ENCODE measurements around the gene AKAP6. TPM values are rescaled to one million over a fixed set of nuclear protein-coding genes. Genes with fewer than 3 reads are reported as not detected.

Gene AKAP6
- total RNA-seq, 2 experiments from 2014 or later: 0.13 to 0.72 TPM

DNA sequence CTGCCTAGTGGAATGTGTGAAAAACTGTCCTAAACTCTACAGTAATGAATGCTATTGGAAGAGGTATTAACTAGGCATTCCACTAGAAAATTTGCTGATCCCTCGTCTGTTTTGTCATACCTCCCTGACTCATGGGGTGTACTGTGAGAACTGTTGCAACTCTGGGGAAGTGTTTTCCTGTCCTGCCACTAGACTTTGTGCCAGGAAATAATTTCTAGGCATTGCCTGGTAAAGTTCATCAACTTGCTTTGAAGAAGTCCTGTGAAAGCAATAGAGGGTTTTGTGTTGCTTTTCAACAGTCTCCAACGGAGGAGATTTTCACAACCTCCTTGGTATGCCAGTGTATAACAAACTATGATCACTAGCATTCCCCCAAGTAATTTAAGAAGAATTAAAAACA is 139.9 kb downstream of the AKAP6 start:
- intact Hi-C loops (cut with micrococcal nuclease; ENCODE audit: unreplicated experiment): loop anchor here (5.0 kb wide), 1 partner anchor 217 kb away; no protein-coding TSS in a partner anchor
- ChIA-PET CTCF (ENCODE audit: unreplicated experiment) (no interaction called here), POLR2A (no interaction called here)
- Histone ChIP-seq H2AFZ (ENCODE audit: low read length) (no peak overlapping the region), H3K79me2 (ENCODE audit: insufficient read depth, low read depth, low read length) (no peaks in the 10 kb centered on the region), H3K27ac (ENCODE audit: low read depth, low read length, poor library complexity, severe bottlenecking) (no peak overlapping the region), H4K20me1 (ENCODE audit: insufficient read depth, low read length) (no peaks in the 10 kb centered on the region), H3K9me3 (ENCODE audit: low read length) (no peaks in the 10 kb centered on the region), H3K4me3 (ENCODE audit: low read depth, low read length, poor library complexity, severe bottlenecking) (no peak overlapping the region), H3K36me3 (ENCODE audit: insufficient read depth, low read length) (no peaks in the 10 kb centered on the region), H3K4me1 (ENCODE audit: insufficient read depth, low read length, poor library complexity, severe bottlenecking) (no peaks in the 10 kb centered on the region), H3K9me2 (ENCODE audit: insufficient read depth, low read length) (no peaks in the 10 kb centered on the region), H3K4me2 (ENCODE audit: low read length) (no peak overlapping the region)
- TF ChIP-seq, protein P1, sequence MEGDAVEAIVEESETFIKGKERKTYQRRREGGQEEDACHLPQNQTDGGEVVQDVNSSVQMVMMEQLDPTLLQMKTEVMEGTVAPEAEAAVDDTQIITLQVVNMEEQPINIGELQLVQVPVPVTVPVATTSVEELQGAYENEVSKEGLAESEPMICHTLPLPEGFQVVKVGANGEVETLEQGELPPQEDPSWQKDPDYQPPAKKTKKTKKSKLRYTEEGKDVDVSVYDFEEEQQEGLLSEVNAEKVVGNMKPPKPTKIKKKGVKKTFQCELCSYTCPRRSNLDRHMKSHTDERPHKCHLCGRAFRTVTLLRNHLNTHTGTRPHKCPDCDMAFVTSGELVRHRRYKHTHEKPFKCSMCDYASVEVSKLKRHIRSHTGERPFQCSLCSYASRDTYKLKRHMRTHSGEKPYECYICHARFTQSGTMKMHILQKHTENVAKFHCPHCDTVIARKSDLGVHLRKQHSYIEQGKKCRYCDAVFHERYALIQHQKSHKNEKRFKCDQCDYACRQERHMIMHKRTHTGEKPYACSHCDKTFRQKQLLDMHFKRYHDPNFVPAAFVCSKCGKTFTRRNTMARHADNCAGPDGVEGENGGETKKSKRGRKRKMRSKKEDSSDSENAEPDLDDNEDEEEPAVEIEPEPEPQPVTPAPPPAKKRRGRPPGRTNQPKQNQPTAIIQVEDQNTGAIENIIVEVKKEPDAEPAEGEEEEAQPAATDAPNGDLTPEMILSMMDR (conservative IDR thresholded peaks at IDR 0.05; ENCODE audit: low read length): no peak
- TF ChIP-seq EZH2phosphoT487 (IDR thresholded peaks at IDR 0.05; ENCODE audit: borderline replicate concordance, low read depth, low read length): no peak
- no peak for DNase-seq (ENCODE audit: low spot score)
- no TSS peak for BruUV-seq (replicated peaks)

- H3K27ac ChIP-seq (ENCODE audit: low read depth, low read length, poor library complexity, severe bottlenecking): no peak overlapping the region
- intact Hi-C loops (cut with micrococcal nuclease; ENCODE audit: unreplicated experiment): loop anchor here (5.0 to 10.0 kb wide), 2 partner anchors 217 to 545 kb away; no protein-coding TSS in a partner anchor
- TF ChIP-seq EZH2phosphoT487 (IDR thresholded peaks at IDR 0.05; ENCODE audit: borderline replicate concordance, low read depth, low read length): no peak
- TF ChIP-seq, protein P1 (conservative IDR thresholded peaks at IDR 0.05; ENCODE audit: low read length): peak; percentile 78
- H3K79me2 ChIP-seq (ENCODE audit: insufficient read depth, low read depth, low read length): no peaks in the 10 kb centered on the region
- no peaks in the 10 kb centered on the region for H3K9me2 ChIP-seq (ENCODE audit: insufficient read depth, low read length)
- BruUV-seq (replicated peaks): no TSS peak
- POLR2A ChIA-PET: interaction anchor here (0.6 to 1.0 kb wide), 2 partner anchors 8 to 177 kb away, joined by 3 read pairs; no protein-coding TSS in a partner anchor
- no peak overlapping the region for H3K4me2 ChIP-seq (ENCODE audit: low read length)
- H3K36me3 ChIP-seq (ENCODE audit: insufficient read depth, low read length): no peaks in the 10 kb centered on the region
- H3K9me3 ChIP-seq (ENCODE audit: low read length): no peaks in the 10 kb centered on the region
- no peaks in the 10 kb centered on the region for H3K4me1 ChIP-seq (ENCODE audit: insufficient read depth, low read length, poor library complexity, severe bottlenecking)
- H3K4me3 ChIP-seq (ENCODE audit: low read depth, low read length, poor library complexity, severe bottlenecking): no peak overlapping the region
- CTCF ChIA-PET (ENCODE audit: unreplicated experiment): interaction anchor here (0.6 kb wide), 1 partner anchor 161 kb away, joined by 3 read pairs; no protein-coding TSS in a partner anchor
- H2AFZ ChIP-seq (ENCODE audit: low read length): no peak overlapping the region
- H4K20me1 ChIP-seq (ENCODE audit: insufficient read depth, low read length): no peaks in the 10 kb centered on the region
- DNase-seq (ENCODE audit: low spot score): peak; percentile 31
Observed at GRCh38 chr14:32469388-32470160, 140.5 kb downstream of the AKAP6 start.

Measured in OCI-LY7 (cell line).